ENCODE measurements around the gene KLRF2.

DNA sequence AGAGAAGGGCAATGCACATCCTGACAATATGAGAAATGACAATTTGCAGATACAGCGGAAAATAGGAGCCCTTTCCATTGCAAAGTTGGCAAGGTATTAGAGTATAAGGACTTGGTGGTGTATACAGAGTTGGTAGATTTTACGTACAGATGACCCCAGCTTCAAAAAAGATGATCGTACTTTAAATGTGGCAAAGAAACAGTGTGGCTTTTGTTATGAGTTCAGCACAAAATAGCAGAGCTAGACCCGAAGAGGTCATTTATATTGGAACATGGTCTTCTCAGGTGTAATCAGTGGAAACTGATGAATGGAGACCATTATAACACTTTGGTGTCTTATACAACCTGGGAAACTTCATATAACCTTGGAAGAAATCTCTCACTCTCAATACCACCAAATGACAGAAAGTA lies 14.4 kb upstream of the KLRF2 start:
- TF ChIP-seq, protein P1, sequence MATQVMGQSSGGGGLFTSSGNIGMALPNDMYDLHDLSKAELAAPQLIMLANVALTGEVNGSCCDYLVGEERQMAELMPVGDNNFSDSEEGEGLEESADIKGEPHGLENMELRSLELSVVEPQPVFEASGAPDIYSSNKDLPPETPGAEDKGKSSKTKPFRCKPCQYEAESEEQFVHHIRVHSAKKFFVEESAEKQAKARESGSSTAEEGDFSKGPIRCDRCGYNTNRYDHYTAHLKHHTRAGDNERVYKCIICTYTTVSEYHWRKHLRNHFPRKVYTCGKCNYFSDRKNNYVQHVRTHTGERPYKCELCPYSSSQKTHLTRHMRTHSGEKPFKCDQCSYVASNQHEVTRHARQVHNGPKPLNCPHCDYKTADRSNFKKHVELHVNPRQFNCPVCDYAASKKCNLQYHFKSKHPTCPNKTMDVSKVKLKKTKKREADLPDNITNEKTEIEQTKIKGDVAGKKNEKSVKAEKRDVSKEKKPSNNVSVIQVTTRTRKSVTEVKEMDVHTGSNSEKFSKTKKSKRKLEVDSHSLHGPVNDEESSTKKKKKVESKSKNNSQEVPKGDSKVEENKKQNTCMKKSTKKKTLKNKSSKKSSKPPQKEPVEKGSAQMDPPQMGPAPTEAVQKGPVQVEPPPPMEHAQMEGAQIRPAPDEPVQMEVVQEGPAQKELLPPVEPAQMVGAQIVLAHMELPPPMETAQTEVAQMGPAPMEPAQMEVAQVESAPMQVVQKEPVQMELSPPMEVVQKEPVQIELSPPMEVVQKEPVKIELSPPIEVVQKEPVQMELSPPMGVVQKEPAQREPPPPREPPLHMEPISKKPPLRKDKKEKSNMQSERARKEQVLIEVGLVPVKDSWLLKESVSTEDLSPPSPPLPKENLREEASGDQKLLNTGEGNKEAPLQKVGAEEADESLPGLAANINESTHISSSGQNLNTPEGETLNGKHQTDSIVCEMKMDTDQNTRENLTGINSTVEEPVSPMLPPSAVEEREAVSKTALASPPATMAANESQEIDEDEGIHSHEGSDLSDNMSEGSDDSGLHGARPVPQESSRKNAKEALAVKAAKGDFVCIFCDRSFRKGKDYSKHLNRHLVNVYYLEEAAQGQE (IDR thresholded peaks at IDR 0.05; ENCODE audit: insufficient read depth in 1 of 2, low read depth in 2 of 2, low read length in 2 of 2), result no peak
- TF ChIP-seq TAF1 (IDR thresholded peaks at IDR 0.05; ENCODE audit: borderline replicate concordance, insufficient read depth, low read length), result no peak
- no peak for TF ChIP-seq SIN3A (IDR thresholded peaks at IDR 0.05; ENCODE audit: borderline replicate concordance, insufficient read depth, low read length)
- no peak for TF ChIP-seq POLR2AphosphoS5 (IDR thresholded peaks at IDR 0.05; ENCODE audit: low read depth, low read length)
- TF ChIP-seq FOXP2 (optimal IDR thresholded peaks at IDR 0.05; ENCODE audit: borderline replicate concordance, extremely low read depth, extremely low read length, insufficient read depth), result no peak

Measured in PFSK-1 (cell line).